HTERT RPE-1 (cell line): Measurements from ENCODE around the gene CD22.
"Not testable (repeated sequence)": the region's sequence is repeated elsewhere in the genome, so short reads cannot be mapped to it uniquely, and the experiment has no call there.

ENCODE experiments used
- in situ Hi-C: fragments of 300-500 bp; cut with MboI; formaldehyde crosslinking; loops from 4 replicates; pipeline ENCODE4 v1.14.3; 2020; ENCODE audit warnings: low sequenced_read_pairs

CD22 gene

GRCh38 chr19:35357867-35358573 is 29.0 kb downstream of the CD22 start, which contains the start of gene FFAR3:
Gene FFAR3 (plus strand): TSS chr19:35358460. CDS start chr19:35358891, 431 bp downstream.
- in situ Hi-C loops: no loop called here

- in situ Hi-C loops: not testable (repeated sequence)
Measured at GRCh38 chr19:35358834-35359233, 29.8 kb downstream of the CD22 start.

- in situ Hi-C loops: not testable (repeated sequence)
Measured at GRCh38 chr19:35359395-35359794, 30.4 kb downstream of the CD22 start.

- in situ Hi-C loops: not testable (repeated sequence)
Measured at GRCh38 chr19:35360081-35360480, 31.1 kb downstream of the CD22 start.

GRCh38 chr19:35360880-35361420 is 32.0 kb downstream of the CD22 start:
- in situ Hi-C loops: no loop called here

- in situ Hi-C loops: no loop called here
Measured at GRCh38 chr19:35362261-35363000, 33.4 kb downstream of the CD22 start.

GRCh38 chr19:35363001-35363590 is 34.1 kb downstream of the CD22 start:
- in situ Hi-C loops: no loop called here

GRCh38 chr19:35363711-35364425 is 34.9 kb downstream of the CD22 start:
- in situ Hi-C loops: no loop called here

- in situ Hi-C loops: no loop called here
Measured at GRCh38 chr19:35365303-35365702, 36.3 kb downstream of the CD22 start.

- in situ Hi-C loops: no loop called here
Measured at GRCh38 chr19:35368378-35368777, 39.4 kb downstream of the CD22 start.

GRCh38 chr19:35369522-35369921 is 40.5 kb downstream of the CD22 start:
- in situ Hi-C loops: no loop called here

- in situ Hi-C loops: no loop called here
Measured at GRCh38 chr19:35370722-35371121, 41.7 kb downstream of the CD22 start, which contains the start of gene GPR42. Gene GPR42 (plus strand): TSS chr19:35371068. CDS start chr19:35371360, 292 bp downstream.

GRCh38 chr19:35373492-35373891 is 44.5 kb downstream of the CD22 start:
- in situ Hi-C loops: no loop called here

GRCh38 chr19:35374031-35374430 is 45.0 kb downstream of the CD22 start:
- in situ Hi-C loops: not testable (repeated sequence)

- in situ Hi-C loops: no loop called here
Measured at GRCh38 chr19:35375505-35376307, 46.7 kb downstream of the CD22 start.

GRCh38 chr19:35377656-35378055 is 48.7 kb downstream of the CD22 start:
- in situ Hi-C loops: no loop called here

- in situ Hi-C loops: no loop called here
Measured at GRCh38 chr19:35378356-35378755, 49.4 kb downstream of the CD22 start.

- in situ Hi-C loops: not testable (repeated sequence)
Measured at GRCh38 chr19:35379545-35379944, 50.6 kb downstream of the CD22 start.

- in situ Hi-C loops: no loop called here
Measured at GRCh38 chr19:35379992-35380391, 51.0 kb downstream of the CD22 start.
